HG02884 (cell line): ENCODE results near the gene SIM1.

Source experiments
- ATAC-seq: cut with Tn5 transposase; IDR thresholded peaks from one replicate; pipeline ENCODE4 v1.9.1; 2021; ENCODE audit warnings: mild to moderate bottlenecking, moderate library complexity; ENCODE audit not compliant: unreplicated experiment

Gene SIM1

GRCh38 chr6:100470422-100471120 is 5.8 kb upstream of the SIM1 start:
- ATAC-seq, result no peak

- ATAC-seq, result no peak
These were observed 4.6 kb upstream of the SIM1 start for GRCh38 chr6:100469101-100469859.

GRCh38 chr6:100468016-100468622 is 3.4 kb upstream of the SIM1 start:
- no peak for ATAC-seq

GRCh38 chr6:100467129-100468015 is 2.7 kb upstream of the SIM1 start:
- ATAC-seq, result no peak

GRCh38 chr6:100466410-100467128 is 1.8 kb upstream of the SIM1 start:
- ATAC-seq, result no peak

- no peak for ATAC-seq
These were observed 1.1 kb upstream of the SIM1 start for GRCh38 chr6:100465701-100466409.

GRCh38 chr6:100464162-100464851 is 414 bp downstream of the SIM1 start:
- no peak for ATAC-seq

- ATAC-seq, result no peak
These were observed 1.0 kb downstream of the SIM1 start for GRCh38 chr6:100463630-100464161.

GRCh38 chr6:100462706-100463629 is 1.8 kb downstream of the SIM1 start:
- ATAC-seq, result no peak

GRCh38 chr6:100461917-100462705 is 2.6 kb downstream of the SIM1 start:
- no peak for ATAC-seq

GRCh38 chr6:100461278-100461916 is 3.3 kb downstream of the SIM1 start:
- no peak for ATAC-seq

- no peak for ATAC-seq
These were observed 4.0 kb downstream of the SIM1 start for GRCh38 chr6:100460650-100461204.

GRCh38 chr6:100459592-100460184 is 5.0 kb downstream of the SIM1 start:
- ATAC-seq, result no peak

- ATAC-seq, result no peak
These were observed 5.7 kb downstream of the SIM1 start for GRCh38 chr6:100458841-100459591.

- ATAC-seq, result no peak
These were observed 7.3 kb downstream of the SIM1 start for GRCh38 chr6:100457311-100457990.
